ENCODE data around the gene RBM4B.

DNA sequence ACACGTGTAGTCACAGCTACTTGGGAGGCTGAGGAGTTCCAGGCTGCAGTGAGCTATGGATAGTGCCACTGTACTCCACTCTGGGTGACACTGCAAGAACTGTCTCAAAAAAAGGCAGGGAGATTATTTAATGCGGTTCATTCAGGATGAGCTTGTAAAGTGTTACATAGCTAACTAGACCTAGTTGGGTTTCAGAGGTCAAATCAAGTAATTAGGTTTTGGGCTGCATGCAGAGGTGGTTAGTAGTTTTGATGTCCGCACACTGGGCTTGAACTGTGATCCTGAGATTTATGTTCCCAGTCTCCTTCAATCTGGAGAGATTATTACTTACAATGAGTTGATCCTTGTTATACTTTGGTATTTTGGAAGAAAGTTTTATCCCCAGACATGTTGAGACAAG, 41.3 kb downstream of the RBM4B start:
- no peak for TF ChIP-seq EZH2 (IDR thresholded peaks at IDR 0.05)
- TF ChIP-seq, protein P1, sequence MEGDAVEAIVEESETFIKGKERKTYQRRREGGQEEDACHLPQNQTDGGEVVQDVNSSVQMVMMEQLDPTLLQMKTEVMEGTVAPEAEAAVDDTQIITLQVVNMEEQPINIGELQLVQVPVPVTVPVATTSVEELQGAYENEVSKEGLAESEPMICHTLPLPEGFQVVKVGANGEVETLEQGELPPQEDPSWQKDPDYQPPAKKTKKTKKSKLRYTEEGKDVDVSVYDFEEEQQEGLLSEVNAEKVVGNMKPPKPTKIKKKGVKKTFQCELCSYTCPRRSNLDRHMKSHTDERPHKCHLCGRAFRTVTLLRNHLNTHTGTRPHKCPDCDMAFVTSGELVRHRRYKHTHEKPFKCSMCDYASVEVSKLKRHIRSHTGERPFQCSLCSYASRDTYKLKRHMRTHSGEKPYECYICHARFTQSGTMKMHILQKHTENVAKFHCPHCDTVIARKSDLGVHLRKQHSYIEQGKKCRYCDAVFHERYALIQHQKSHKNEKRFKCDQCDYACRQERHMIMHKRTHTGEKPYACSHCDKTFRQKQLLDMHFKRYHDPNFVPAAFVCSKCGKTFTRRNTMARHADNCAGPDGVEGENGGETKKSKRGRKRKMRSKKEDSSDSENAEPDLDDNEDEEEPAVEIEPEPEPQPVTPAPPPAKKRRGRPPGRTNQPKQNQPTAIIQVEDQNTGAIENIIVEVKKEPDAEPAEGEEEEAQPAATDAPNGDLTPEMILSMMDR (IDR thresholded peaks at IDR 0.05) = no peak

Measured in neural progenitor cell (in vitro differentiated cells).